Measurements from ENCODE around the gene PRR3. TPM values are rescaled to one million over a fixed set of nuclear protein-coding genes. Genes with fewer than 3 reads are reported as not detected.

Gene PRR3
- total and polyA plus RNA-seq, 9 of the 15 experiments (the other 6 are each of a cell fraction or from before 2014, with no cell fraction given), result 23.5 to 59.6 (median 28.8) TPM

- TF ChIP-seq NR0B1 (IDR thresholded peaks at IDR 0.05; ENCODE audit: partially characterized antibody), result no peak
- TF ChIP-seq, protein P1, sequence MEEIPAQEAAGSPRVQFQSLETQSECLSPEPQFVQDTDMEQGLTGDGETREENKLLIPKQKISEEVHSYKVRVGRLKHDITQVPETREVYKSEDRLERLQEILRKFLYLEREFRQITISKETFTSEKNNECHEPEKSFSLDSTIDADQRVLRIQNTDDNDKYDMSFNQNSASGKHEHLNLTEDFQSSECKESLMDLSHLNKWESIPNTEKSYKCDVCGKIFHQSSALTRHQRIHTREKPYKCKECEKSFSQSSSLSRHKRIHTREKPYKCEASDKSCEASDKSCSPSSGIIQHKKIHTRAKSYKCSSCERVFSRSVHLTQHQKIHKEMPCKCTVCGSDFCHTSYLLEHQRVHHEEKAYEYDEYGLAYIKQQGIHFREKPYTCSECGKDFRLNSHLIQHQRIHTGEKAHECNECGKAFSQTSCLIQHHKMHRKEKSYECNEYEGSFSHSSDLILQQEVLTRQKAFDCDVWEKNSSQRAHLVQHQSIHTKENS (CRISPR knock-in tag; IDR thresholded peaks at IDR 0.05), result no peak
- no peak for TF ChIP-seq ZZZ3 (IDR thresholded peaks at IDR 0.05)
- TF ChIP-seq EZH2 (IDR thresholded peaks at IDR 0.05; ENCODE audit: borderline replicate concordance, low read depth, low read length), result no peak
- TF ChIP-seq, protein P2, sequence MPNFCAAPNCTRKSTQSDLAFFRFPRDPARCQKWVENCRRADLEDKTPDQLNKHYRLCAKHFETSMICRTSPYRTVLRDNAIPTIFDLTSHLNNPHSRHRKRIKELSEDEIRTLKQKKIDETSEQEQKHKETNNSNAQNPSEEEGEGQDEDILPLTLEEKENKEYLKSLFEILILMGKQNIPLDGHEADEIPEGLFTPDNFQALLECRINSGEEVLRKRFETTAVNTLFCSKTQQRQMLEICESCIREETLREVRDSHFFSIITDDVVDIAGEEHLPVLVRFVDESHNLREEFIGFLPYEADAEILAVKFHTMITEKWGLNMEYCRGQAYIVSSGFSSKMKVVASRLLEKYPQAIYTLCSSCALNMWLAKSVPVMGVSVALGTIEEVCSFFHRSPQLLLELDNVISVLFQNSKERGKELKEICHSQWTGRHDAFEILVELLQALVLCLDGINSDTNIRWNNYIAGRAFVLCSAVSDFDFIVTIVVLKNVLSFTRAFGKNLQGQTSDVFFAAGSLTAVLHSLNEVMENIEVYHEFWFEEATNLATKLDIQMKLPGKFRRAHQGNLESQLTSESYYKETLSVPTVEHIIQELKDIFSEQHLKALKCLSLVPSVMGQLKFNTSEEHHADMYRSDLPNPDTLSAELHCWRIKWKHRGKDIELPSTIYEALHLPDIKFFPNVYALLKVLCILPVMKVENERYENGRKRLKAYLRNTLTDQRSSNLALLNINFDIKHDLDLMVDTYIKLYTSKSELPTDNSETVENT (CRISPR knock-in tag; IDR thresholded peaks at IDR 0.05), result 0 out of 2 replicates have a peak, but pooled peaks have one; percentile 79
- TF ChIP-seq, protein P3, sequence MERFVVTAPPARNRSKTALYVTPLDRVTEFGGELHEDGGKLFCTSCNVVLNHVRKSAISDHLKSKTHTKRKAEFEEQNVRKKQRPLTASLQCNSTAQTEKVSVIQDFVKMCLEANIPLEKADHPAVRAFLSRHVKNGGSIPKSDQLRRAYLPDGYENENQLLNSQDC (CRISPR knock-in tag; IDR thresholded peaks at IDR 0.05), result 0 out of 2 replicates have a peak, but pooled peaks have one; percentile 57
- TF ChIP-seq, protein P4, sequence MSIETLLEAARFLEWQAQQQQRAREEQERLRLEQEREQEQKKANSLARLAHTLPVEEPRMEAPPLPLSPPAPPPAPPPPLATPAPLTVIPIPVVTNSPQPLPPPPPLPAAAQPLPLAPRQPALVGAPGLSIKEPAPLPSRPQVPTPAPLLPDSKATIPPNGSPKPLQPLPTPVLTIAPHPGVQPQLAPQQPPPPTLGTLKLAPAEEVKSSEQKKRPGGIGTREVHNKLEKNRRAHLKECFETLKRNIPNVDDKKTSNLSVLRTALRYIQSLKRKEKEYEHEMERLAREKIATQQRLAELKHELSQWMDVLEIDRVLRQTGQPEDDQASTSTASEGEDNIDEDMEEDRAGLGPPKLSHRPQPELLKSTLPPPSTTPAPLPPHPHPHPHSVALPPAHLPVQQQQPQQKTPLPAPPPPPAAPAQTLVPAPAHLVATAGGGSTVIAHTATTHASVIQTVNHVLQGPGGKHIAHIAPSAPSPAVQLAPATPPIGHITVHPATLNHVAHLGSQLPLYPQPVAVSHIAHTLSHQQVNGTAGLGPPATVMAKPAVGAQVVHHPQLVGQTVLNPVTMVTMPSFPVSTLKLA (conservative IDR thresholded peaks at IDR 0.05), result peak; percentile 67 to 77
- peak; percentile 97 for TF ChIP-seq L3MBTL2 (IDR thresholded peaks at IDR 0.05)
- TF ChIP-seq ARNT (IDR thresholded peaks at IDR 0.05), result peak in 1 of 2 experiments; percentile 93; a peak in 1 of 4 replicates
- TF ChIP-seq, protein P5, sequence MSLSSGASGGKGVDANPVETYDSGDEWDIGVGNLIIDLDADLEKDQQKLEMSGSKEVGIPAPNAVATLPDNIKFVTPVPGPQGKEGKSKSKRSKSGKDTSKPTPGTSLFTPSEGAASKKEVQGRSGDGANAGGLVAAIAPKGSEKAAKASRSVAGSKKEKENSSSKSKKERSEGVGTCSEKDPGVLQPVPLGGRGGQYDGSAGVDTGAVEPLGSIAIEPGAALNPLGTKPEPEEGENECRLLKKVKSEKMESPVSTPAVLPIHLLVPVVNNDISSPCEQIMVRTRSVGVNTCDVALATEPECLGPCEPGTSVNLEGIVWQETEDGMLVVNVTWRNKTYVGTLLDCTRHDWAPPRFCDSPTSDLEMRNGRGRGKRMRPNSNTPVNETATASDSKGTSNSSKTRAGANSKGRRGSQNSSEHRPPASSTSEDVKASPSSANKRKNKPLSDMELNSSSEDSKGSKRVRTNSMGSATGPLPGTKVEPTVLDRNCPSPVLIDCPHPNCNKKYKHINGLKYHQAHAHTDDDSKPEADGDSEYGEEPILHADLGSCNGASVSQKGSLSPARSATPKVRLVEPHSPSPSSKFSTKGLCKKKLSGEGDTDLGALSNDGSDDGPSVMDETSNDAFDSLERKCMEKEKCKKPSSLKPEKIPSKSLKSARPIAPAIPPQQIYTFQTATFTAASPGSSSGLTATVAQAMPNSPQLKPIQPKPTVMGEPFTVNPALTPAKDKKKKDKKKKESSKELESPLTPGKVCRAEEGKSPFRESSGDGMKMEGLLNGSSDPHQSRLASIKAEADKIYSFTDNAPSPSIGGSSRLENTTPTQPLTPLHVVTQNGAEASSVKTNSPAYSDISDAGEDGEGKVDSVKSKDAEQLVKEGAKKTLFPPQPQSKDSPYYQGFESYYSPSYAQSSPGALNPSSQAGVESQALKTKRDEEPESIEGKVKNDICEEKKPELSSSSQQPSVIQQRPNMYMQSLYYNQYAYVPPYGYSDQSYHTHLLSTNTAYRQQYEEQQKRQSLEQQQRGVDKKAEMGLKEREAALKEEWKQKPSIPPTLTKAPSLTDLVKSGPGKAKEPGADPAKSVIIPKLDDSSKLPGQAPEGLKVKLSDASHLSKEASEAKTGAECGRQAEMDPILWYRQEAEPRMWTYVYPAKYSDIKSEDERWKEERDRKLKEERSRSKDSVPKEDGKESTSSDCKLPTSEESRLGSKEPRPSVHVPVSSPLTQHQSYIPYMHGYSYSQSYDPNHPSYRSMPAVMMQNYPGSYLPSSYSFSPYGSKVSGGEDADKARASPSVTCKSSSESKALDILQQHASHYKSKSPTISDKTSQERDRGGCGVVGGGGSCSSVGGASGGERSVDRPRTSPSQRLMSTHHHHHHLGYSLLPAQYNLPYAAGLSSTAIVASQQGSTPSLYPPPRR (CRISPR knock-in tag; IDR thresholded peaks at IDR 0.05; ENCODE audit: borderline replicate concordance), result peak; percentile 59; the same call in 1 of the 2 replicates
- peak; percentile 75 for TF ChIP-seq E2F3 (CRISPR knock-in tag; IDR thresholded peaks at IDR 0.05)
- TF ChIP-seq ZEB2 (IDR thresholded peaks at IDR 0.05), result no peak
- TF ChIP-seq TAL1 (IDR thresholded peaks at IDR 0.05), result peak; percentile 19; the same call in 1 of the 2 replicates
- TF ChIP-seq HNRNPL (IDR thresholded peaks at IDR 0.05; ENCODE audit: low read depth, low read length), result no peak
- TF ChIP-seq CCAR2 (IDR thresholded peaks at IDR 0.05; ENCODE audit: low read depth, low read length), result no peak
These were observed at the start of gene PRR3 (continued) for GRCh38 chr6:30556906-30557682.
